Ammon's horn (tissue), 1 donor: ENCODE data around the gene LRP11.
A peak's percentile ranks its signal among the peaks of the same experiment; 100 is the strongest.
"Not testable (repeated sequence)": the region's sequence is repeated elsewhere in the genome, so short reads cannot be mapped to it uniquely, and the experiment has no call there.

Experiments
- DNase-seq: peaks from one replicate; pipeline ENCODE4 v3.0.0-alpha.2; 2016; ENCODE audit warnings: low spot score

The LRP11 gene

DNA sequence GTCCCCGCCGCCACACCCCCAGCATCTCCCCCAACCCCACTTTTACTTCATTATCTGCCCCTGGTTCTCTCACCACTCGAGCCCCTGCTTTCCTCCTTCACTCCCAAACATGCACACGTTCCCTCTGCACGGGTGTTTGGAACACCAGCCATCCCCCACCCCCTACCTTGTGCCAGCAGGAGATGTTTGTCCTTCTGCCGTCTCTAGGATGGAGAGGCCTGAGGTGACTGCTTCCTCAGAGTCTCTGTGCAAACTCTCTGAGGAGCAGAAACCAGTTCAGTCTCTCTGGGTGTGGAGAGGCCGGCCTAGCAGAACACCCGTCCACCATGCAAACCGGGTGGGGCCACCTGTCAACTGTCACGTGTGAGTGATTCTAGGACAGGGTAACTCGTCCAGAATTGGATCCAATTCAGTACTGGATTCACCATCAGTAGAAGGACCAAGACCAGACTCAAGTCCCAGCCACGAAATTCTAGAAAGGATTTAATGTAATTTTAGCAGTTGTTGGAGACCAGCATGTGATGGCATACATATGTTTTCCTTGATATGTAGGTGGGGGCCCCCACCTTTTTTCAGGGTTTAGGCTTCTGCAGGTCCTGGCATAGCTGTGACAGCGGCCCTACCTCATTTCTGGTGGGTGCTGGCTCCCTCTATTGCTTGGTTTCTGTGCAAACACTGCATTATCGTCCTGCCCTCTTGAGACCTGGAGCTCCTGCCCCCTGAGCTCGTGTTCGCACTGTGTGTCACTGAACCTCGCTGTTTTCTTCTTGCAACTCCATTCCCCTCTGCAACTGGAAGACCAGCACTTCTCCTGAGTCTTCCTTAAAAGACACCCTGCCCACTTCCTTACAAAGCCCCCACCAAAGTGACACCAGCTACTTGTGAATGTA is 33.9 kb upstream of the LRP11 start, which contains the start of gene RAET1E:
RAET1E (minus strand) TSS at position 259 of the 890 bp plus-strand sequence. CDS start 7,212 bp downstream, outside the sequence.
- DNase-seq: no peak

DNA sequence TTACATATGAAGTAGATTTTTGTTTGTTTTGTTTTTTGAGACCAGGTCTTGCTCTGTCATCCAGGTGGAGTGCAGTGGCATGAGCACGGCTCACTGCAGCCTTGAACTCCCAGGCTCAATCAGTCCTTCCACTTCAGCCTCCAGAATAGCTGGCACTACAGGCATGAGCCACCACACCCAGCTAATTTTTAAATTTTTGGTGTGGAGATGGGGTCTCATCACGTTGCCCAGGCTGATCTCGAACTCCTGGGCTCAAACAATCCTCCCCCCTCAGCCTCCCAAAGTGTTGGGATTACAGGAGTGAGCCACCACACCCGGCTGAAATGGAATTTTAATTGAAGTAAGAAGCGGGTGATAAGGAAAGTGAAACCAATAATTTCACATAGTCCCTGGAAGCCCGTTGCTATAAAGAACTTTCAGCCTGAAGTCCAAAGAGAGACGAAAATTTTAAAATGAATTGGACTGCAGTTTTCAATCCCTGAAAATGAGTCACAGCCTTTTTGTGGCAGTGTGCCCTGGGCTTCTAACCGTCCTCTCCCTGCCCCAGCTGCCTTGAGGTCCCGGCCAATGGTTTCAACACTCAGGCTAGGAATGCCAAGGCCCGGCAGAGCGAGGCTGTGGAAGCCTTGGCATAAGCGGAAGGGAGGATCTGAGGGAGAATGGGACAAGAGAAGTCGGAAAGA is 33.0 kb upstream of the LRP11 start:
- peak; percentile 62 for DNase-seq

DNA sequence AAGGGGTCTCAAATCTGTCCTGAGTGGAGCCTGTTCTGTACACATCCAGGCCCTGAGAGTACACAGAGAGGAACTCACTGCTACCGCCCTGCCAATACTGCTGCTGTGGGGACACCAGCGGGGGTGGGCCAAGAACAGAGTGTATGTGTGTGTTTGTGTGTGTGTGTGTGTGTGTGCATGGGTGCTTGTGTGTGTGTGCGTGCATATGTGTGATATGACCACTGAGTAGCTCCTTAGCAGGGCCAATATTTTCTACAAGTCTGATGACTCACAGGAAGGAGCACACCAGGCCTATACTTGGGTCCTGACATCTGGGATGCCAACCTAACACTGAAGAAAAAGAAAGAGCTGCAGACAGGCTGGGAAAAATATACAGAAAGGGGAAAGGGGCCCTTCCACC is 32.3 kb upstream of the LRP11 start:
- no peak for DNase-seq

DNA sequence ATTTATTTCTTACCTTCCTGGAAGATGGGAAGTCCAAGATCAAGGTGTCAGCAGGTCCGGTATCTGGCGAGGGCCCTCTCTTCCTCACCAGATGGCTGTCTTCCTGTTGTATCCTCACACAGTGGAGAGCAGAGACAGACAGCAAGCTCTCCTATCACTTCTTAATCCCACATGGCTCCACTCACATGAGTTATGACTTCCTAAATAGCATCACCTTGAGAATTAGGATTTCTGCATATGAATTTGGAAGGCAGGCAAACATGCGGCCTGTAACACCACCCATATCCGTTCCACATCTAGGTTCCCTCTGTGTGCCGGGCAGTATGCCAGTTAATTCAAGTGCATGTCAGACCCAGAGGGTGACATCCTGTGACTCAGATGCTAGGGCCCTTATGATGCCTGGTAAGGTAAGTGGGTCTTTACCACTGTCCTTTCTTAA is 31.7 kb upstream of the LRP11 start:
- DNase-seq: no peak

DNA sequence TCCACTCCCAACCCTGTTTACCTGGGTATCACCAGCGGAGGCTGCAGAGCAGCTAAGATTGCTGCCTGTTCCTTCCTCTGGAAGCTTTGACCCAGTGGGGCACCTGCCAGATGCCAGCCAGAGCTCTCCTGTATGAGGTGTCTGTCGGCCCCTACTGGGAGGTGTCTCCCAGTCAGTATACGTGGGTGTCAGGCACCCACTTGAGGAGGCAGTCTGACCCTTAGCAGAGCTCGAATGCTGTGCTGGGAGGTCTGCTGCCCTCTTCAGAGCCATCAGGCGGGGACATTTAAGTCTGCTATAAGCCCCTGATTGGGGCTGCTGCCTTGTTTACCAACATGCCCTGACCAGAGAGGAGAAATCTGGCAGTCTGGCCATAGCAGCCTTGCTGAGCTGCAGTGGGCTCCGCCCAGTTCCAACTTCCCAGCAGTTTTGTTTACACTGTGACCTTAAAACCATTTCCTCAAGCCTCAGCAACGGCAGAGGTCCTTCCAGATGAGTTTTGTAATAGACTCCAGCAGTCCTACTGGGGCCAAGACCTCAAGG is 31.0 kb upstream of the LRP11 start:
- no peak for DNase-seq

DNA sequence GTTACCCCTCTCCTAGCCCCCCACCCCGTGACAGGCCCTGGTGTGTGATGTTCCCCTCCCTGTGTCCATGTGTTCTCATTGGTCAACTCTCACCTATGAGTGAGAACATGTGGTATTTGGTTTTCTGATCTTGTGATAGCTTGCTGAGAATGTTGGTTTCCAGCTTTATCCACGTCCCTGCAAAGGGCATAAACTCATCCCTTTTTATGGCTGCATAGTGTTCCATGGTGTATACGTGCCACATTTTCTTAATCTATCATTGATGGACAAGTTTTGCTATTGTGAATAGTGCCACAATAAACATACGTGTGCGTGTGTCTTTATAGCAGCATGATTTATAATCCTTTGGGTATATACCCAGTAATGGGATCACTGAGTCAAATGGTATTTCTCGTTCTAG is 27.7 kb upstream of the LRP11 start:
- not testable (repeated sequence) for DNase-seq

DNA sequence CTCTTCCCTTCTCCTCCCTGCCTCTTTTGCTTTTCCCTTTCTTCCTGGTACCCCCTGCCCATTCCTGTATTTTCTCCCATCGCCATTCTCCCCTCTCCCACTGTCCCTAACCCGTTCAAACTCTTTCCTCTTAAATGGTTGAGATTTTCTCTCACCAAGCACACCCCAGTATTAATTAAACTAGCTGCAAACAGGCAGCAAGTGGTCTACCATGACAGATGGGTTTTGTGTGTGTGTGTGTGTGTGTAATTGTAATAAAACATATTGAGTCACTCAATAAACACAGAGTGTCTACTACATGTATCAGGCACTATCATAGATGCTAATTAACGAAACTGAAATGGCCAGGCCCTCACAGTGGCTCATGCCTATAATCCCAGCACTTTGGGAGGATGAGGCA is 27.1 kb upstream of the LRP11 start:
- peak; percentile 16 for DNase-seq

DNA sequence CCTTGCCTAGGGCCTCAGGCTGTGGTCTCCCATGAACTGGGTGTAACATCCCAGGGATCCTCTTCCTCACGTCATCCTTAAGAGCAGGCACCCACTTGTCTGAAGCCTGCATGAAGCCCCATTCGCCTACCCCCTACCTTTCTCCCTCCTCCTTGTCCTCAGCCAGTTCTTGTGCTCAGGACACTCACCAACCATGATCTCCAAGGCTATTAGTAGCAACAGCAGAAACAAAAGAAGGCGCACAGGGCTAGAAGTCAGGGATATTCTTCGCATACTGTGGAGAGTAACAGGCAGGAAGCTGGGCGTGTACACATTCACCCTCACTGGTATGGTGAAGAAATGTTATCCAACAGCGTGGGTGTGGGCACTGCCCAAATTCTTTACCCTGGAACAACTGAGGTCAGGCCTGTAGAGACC is 26.5 kb upstream of the LRP11 start:
- DNase-seq: no peak

DNA sequence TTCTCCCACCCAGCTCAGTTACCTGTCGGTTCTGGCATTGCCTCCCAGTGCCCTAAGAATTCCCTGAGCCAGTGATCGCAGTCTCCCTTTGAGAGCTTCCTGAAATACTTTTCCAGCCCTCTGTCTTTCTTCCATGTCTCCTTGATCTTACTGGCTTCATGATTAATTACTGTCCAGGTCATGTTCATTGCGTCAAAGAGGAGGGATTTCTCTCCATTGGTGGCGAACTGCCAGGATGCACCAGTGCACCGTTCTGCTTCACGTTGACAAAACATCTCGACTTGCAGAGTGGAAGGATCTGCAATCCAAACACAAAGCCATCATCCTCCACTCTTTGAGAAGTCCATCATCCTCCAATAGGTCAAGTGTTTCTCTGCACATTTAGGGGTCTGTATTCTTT is 25.2 kb upstream of the LRP11 start:
- no peak for DNase-seq

DNA sequence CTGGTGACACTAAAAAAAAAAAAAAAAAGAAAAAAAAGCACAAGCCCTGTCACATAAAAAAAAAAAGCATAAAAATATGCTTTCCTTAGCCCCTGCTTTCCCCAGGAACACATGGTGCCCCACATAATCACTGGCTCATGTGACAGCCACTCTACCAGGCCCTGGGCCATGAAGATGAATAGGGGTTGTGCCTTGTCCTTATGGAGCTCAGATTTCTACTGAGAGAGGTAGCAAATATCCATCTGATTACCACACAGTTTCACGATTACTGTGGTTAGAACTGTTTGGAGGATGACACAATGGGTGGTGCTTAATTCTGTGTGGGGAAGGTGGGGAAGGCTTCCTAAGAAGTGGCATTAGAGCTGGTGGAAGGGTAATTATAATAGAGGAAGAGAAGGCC is 24.5 kb upstream of the LRP11 start:
- DNase-seq: no peak

DNA sequence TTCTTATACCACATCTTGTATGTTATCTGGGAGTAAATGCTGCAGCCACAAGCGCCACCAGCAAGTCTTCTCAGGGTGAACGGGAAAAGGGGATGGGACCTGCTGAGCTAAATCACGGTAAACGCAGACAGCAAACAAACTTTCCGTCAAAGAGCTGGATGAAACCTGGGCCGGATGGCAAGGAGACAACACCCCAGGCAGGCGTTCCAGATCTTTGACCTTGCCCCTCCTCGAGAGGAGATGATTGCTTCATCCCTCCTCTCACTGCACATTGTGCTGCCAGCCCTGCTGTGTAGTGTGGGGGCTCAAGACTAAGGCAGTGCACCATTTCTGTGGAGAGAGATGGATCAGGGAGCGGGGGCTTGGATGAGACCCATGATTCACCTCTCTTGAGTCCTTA is 23.9 kb upstream of the LRP11 start:
- DNase-seq: no peak

DNA sequence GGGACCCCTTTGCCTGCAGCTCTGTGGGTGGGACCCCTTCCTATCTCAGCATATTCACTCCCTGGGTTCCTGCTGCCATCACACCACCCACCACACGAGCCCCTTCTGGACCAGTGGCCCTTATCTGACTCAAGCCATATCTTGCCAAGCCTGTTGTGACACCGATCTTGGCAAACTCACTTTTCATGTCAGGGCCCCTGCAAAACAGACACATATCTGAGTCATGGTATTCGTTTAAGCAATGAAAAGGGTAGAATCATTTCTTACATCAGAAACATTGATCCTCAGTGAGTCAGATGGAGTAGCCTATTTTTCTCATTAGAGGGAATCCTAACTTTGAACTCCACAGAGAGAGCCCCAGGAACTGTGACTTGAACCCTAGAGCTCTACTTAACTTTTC is 23.2 kb upstream of the LRP11 start:
- DNase-seq: no peak

DNA sequence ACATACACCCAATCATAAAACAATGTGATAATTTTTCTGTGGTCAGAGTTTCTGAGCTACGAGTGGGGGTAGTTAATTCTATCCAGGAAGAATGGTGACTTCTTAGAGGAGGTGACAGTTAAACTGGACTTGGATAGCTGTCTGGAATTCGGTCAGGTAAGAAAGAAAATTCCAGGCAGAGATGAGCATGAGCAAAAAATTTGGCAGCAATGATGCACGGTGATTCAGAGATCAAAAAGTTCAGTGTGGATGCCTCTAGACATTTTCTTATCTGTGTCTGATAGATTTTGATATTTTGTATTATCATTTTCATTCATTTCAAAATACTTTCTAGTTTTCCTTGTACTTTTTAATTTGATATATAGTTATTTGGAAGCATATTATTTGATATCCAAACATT is 21.7 kb upstream of the LRP11 start:
- DNase-seq: no peak

DNA sequence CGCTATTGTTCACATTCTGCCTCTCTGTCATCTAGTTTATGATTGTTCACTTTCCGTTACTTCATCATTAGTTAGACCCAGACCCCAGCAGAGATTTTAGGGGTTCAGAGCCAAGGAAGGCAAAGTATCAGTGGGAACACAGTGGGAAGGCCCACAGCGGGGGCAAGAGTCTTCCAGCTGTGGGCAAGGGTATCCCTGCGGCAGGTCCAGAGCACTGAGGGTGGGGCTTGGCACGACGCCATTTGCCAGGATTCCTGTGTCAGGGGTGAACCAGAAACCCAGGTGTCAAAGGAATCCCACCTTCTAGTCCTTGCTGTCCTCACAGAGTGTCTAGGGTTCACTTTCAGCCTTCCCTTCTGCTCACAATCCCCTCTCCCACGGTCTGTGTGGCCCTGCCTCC is 20.5 kb upstream of the LRP11 start:
- no peak for DNase-seq

DNA sequence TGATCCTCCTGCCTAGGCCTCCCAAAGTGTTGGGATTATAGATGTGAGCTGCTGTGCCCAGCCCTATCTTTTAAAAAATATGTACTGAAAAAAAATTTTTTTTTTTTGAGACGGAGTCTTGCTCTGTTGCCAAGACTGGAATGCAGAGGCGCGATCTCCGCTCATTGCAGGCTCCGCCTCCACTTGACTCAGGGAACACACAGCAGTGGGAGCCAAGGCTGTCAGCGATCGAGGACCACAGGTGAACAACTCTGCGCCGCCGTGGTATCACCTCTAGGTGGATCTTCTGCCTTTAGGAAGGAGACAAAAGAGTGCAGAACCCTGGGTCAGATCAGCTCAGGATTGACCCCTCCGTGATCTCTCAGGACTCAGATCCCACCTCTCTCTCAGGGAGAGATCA is 20.1 kb upstream of the LRP11 start:
- no peak for DNase-seq

DNA sequence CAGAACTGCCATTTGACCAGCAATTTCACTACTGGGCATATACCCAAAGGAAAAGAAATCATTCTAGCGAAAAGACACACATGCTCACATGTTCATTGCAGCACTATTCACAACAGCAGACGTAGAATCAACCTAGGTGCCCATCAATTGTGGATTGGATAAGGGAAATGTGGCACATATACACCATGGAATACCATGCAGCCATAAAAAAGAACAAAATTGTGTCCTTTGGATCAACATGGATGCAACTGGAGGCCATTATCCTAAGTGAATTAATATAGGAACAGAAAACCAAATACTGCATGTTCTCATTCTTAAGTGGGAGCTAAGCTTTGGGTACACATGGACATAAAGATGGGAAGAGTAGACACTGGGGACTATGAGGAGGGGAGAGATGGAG is 17.7 kb upstream of the LRP11 start:
- no peak for DNase-seq

DNA sequence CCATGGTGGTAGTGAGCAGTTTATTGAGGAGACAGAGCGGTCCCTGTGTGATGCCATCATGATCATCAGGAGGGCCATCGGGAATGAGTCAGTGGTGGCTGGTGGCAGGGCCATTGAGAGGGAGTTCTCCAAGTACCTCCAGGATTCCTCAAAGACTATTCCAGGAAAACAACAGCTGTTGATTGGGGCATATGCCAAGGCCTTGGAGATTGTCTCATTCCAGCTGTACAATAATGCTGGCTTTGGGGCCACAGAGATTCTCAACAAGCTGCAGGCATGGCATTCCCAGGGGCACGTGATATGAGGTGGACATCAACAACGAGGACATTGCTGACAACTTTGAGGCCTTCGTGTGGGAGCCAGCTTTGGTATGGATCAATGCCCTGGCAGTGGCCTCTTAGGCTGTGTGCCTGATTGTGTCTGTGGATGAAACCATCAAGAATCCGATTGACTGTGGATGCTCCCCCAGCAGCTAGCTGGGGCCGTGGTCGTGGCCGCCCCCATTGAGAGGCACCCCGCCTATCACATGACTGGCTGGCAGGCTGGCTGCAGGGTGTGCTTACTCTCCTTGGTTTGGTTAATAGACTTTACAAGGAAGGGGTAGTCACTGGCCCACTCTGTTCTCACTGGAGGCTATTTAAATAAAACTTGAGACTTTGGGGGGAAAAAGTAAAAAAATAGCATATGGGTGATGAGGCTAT is 17.1 kb upstream of the LRP11 start:
- no peak for DNase-seq

DNA sequence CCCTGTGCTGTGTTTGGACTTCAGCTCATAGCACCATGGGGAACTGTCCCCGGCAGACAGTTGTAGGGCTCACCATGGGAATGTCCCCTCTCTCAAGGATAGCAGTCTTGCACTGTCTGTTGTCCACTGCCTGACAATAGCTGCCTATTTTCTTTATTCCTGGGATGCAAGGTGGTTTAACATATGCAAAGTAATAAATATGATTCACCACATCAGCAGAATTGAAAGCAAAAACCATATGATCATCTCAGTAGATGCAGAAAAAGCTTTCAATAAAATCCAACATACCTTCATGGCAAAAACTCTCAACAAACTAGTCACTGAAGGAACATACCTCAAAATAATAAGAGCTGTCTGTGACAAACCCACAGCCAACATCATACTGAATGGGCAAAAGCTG is 13.5 kb upstream of the LRP11 start:
- DNase-seq: no peak

DNA sequence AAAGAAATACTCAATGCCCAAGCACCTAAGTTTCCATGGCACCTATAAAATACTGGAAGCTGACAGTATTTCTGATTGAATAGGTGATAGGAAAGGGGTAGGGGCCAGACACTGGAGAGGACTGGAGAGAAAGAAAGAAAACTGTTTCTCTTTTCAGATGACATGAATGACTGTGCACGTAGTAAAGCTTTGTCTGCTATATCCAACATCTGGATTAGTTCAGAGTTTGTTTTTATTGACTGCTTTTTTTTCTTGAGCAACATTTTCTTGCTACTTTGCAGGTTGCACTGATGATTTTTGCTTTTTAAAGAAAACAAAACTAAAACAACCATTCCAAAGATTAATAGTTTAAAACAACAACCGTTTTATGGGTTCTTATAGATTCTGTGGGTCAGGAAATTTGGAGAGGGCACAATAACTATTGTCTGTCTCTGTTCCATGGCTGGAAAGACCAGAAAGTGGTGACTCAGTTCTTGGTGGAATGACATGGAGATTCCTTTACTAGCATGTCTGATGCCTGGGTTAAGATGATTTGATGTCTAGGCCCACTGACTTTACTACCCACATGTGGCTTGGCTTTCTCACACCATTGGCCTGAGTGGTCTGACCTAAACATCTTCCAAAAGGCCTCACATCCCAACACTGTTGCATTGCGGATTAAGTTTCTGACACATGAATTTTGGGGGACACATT is 12.2 kb upstream of the LRP11 start:
- no peak for DNase-seq

DNA sequence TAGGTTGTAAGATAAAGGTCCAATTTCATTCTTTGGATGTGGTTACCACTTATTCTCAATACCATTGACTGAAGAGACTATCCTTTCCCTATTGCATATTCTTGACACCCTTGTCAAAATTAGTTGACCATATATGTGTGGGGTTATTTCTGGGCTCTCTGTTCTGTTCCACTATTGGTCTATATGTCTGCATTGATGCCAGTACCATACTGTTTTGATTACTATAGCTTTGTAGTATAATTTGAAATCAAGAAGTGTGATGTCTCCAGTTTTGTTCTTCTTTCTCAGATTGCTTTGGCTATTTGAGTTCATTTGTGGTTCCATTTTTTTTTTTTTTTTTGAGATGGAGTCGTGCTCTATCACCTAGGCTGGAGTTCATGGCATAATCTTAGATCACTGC is 8.1 kb upstream of the LRP11 start:
- DNase-seq: no peak

DNA sequence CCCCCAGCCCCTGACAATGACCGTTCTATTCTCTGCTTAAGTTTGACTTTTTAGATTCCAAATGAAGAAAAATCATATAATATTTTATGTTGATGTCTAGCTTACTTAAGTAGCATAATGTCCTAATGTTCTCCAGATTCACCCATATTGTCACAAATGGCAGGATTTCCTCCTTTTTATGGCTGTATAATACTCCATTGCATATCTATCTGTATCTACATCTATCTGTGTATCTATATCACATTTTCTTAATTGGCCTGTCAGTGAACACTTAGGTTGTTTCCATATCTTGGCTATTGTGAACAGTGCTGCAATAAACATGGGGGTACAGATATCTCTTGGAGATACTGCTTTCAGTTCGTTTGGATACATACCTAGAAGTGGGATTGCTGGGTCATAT is 7.0 kb upstream of the LRP11 start:
- DNase-seq: no peak
